Measurements from ENCODE around the gene BNC2.

DNA sequence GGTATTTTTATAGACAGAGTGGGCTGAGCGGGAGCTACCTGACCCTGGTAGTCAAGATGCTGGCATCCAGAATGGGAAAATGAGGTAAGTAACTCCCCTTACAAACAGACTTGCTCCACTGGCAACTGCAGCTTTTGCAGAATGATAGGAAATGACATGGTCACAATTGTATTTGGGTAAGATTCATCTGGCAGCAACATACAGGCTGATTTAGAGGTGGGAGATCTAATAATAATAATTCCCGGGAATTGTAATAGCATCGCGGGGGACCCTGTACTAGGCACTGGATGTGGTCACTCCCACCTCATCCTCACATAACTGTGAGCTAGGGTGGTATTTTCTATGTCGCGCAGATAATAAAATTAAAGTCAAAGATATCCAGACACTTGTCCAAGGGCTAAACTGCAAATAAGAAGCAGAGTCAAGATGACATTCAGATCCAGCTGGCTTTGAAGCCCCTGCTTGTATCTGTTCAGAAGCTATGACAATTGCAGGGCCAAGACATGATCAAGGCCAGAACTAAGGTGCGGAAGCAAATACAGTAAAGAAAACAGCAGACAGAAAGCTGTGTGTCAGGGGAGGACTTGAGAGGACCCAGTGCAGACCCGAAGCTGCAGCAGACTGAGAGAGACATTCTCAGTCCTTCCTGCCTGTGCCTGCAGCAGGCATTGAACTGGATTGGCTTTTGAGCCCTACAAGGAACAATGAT is 507.2 kb downstream of the BNC2 start:
- TF ChIP-seq POLR2A (IDR thresholded peaks at IDR 0.05; ENCODE audit: low read length) = no peak
- no peak for TF ChIP-seq GATA1 (IDR thresholded peaks at IDR 0.05; ENCODE audit: low read depth, low read length)
